ENCODE measurements around the gene THAP10.
A peak's percentile ranks its signal among the peaks of the same experiment; 100 is the strongest.
"Not testable (repeated sequence)": the region's sequence is repeated elsewhere in the genome, so short reads cannot be mapped to it uniquely, and the experiment has no call there.

THAP10 gene

DNA sequence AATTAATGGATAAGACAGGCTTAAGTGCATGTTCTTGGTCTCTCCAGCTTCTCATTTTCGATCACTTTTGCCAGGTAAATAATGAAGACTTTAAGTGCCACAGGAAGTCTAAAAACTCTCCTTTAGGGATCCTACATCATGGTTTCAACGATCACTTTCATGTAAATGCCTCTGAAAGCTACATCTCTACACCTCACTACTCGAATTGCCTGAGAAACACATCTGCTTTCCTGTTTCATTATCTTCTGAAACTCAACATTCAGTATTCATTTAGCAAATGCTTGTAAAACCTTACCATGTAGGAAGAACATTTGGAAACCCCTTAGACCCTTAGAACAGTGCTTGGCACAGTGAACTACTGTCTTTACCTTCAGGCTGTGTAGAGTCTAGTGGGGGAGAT is 16.2 kb downstream of the THAP10 start:
- DNase-seq, result no peak

DNA sequence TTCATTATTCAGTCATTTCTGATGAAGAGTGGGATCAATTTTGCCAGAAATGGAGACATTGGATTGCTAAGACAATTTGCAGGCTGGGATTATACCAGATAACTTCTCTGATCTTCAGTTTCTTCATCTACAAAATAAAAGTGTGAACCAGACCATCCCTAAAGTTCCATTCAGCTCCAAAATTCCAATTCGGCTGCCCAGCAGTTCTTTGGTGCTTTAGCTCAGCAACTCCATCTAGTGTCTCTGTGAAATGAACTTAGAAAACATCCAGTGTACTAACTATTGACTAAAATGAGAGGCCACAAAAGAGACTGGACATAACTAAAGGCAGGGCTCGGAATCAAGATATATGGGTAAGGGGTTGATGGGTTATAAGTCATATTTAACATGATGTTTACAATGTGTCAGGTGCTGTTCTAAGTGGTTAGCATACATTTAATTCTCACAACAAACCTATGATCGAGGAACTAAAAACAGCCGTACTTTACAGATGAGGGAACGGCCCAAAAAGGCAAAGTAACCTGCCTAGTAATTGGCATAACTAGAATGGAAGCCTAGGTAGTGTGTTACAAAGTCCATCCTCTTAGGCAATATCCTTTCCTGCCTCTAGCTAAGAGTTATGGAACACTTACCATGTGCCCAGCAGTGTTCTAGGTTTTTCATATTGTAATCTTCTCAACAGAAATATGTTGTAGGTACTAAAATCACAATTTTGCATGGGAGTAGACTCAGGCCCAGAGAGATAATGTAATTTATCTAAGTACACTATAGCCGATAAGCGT is 17.0 kb downstream of the THAP10 start:
- DNase-seq, result no peak

DNA sequence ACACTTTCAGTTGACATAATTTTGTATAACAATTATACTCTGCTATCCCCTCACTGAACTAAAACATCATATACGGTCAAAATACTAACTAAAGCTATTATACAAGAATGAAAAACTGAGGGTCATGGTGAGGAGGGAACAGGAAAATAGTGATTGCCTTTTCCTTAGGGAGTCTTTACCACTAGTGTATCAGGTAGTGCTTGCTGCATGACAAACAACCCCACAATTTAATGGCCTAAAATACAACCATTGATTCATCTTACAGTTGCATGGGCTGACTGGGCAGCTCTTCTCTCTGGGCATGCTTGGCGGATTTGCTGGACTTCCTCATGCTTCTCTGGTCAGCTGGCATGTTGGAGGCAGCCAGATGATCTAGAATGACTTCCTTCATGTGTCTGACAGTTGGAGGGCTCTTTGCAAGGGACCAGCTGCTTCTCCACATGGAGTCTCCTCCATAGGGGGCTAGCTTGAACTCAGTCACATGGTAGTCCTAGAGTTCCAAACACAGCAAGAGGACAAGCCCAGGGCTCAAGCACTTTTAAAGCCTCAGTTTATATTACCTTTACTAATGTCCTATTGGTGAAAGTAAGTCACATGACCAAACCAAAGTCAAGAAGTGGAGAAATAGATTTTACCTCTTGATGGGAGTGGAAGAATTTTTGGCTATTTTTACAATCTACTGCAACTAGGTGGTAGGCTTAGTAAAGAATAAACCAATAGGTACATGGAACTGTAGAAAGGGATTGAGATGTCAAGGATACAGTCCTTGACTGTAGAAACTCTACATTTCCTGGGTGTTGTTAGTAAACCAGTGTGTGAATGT is 18.8 kb downstream of the THAP10 start:
- no peak for DNase-seq

DNA sequence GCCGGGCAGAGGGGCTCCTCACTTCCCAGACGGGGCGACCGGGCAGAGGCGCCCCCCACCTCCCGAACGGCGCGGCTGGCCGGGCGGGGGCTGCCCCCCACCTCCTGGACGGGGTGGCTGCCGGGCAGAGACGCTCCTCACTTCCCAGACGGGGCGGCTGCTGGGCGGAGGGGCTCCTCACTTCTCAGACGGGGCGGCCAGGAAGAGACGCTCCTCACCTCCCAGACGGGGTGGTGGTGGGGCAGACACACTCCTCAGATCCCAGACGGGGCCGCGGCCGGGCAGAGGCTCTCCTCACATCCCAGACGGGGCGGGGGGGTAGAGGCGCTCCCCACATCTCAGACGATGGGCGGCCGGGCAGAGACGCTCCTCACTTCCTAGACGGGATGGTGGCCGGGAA is 20.7 kb downstream of the THAP10 start:
- not testable (repeated sequence) for DNase-seq

DNA sequence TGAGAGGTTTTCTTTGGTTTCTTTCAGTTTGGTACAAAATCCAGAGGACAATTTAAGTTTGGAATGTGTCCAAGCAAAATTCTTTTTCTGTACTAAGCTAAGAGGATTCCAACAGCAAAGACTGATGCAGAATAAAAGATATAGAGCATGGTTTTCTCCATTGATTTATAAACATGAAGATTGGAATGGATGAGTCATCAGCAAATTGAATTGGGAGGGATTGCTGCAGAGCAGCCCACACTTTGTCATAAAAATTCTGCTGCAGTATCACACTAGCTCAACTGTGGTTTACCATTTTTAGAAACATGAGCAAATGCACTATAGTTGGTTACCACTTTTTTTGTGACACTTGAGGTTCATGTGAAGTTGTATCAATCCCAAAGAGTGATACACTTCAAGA is 22.2 kb downstream of the THAP10 start:
- DNase-seq, result no peak

DNA sequence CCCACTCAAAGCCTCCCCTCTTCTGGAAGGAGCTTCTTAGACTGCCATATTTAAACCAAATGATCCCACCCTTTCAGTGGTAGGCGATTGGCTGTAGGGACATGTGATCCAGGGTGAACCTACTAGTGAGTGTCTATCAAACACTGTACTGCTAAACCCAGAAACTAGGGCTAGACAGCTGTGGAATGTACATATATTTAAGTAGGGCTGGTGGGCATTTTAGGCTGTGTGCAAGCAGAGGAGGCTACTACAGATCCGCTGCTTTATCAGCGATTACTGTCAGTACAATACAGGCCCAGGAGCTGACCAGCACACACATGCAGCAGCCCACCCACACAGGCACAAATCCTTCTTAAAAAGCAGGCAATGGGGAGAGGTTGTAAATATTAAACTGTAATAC is 22.9 kb downstream of the THAP10 start:
- DNase-seq, result no peak

DNA sequence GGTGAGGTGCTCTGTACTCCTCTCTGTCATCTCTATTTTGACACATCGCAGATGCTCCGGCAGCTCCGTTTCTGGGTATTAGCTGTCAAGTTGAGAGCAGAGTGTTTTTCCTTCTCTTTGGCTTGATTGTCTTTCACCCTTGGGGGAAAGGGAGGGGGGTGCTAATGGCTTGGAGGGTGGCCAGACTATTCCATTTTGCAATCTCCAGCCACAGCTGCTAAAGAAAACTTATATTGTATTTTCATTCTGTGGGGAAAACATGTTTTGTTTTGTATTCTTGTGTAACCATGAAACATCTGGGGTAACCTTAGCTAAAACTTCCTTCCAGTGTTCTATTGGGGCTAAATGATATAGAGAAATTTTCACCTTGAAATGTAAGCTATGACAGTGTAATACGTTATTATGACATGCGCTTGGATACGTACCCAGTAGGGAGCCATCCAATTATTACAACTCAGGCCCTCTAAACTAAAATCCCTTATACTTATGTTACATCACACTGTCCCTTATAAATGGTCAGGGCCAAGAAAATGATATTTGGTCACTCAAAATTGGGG is 24.2 kb downstream of the THAP10 start:
- DNase-seq, result peak; percentile 71

DNA sequence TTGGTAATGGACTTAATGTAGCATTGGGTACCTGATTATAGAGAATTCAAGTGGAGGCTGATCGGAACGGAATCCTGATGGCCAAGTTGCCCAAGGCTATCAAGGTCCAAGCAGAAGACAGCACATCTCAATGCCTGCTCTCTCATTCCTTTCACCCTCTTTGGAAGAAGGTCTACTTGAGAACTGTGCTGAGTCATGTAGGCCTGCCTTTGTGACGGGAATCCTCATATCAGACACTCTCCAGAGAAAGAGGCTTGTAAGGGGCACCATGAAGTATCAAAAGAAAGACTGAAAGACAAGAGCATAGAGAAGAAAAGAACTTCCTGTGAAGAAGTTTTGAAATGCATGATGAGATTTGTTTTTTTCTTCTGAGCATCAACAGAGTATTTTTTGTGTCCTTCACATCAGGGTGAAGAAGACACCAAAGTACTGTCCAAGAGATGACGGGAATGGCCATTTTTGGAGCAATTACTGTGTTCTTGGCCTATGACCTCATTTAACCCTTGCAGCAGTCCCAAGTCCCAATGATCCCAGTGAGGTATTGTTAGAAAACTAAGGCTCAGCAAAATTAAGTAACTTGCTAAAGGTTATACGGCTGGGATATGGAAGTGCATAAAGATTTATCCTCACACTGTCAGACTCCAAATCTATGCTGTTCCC is 25.1 kb downstream of the THAP10 start:
- no peak for DNase-seq

DNA sequence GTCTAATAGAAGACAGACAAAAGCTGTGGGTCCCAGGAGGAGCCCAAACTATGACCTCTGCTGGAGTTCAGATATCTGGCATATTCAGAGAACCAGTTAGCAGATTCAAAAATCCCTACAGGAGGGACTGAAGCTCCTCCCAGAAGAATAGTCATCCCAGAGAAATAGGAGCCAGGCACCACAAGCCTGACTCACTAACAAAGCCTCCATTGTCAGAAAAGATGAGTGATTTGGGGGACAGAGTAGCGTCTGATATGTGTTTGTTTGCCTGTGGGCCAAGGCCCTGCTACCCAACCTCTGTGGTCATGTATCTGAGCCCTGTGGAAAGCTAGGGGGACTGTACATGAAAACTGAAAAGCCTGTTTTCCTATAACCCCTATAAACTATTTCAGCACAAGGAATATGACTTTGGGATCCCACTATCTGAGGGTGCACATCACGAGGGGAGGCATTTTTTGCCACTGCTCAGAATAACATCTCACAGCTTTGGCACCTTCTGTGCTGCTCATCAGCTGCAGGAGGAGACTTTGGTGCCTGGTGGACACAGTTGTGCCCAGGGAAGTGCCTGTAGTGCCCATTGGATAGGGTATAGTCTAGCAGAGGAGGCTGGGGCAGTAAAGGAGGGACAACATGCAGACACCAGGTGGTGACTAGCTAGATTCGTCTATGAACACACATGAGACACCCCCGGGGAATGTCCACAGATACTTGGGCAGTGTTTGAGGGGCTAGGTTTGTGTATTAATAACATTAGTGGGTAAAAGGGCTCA is 28.6 kb downstream of the THAP10 start:
- no peak for DNase-seq

DNA sequence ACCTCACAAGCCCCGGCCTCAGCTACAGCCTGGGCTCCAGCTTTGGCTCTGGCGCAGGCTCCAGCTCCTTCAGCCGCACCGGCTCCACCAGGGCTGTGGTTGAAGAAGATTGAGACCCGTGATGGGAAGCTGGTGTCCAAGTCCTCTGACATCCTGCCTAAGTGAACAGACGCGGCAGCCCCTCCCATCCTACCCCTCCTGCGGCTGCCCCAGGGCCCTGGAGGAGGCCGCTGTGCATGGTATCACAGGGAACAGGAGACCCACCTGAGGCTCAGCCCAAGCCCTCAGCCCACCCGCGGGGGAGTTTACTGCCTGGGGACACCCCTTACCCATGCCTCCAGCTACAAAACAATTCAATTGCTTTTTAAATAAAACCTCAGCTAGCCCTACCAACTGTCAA is 32.2 kb downstream of the THAP10 start:
- DNase-seq, result no peak

DNA sequence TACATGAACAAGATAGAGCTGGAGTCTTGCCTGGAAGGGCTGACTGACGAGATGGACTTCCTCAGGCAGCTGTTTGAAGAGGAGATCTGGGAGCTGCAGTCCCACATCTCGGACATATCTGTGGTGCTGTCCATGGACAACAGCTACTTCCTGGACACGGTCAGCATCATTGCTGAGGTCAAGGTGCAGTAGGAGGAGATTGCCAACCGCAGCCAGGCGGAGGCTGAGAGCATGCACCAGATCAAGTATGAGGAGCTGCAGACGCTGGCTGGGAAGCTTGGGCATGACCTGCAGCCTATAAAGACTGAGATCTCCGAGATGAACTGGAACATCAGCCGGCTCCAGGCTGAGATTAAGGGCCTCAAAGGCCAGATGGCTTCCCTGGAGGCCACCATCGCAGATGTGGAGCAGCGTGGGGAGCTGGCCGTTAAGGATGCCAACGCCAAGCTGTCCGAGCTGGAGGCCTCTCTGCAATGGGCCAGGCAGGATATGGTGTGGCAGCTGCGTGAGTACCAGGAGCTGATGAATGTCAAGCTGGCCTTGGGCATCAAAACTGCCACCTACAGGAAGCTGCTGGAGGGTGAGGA is 32.8 kb downstream of the THAP10 start:
- DNase-seq, result no peak

DNA sequence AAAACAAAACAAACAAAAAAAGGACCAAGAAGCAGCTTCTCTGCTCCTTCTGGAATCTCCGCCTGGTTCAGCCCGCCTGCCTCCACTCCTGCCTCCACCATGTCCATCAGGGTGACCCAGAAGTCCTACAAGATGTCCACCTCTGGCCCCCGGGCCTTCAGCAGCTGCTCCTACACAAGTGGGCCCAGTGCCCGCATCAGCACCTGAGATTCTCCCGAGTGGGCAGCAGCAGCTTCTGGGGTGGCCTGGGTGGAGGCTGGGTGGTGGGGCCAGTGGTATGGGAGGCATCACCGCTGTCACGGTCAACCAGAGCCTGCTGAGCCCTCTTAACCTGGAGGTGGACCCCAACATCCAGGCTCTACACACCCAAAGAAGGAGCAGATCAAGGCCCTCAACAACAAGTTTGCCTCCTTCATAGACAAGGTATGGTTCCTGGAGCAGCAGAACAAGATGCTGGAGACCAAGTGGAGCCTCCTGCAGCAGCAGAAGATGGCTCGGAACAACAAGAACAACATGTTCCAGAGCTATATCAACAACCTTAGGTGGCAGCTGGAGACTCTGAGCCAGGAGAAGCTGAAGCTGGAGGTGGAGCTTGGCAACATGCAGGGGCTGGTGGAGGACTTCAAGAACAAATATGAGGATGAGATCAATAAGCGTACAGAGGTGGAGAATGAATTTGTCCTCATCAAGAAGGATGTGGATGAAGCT is 33.5 kb downstream of the THAP10 start:
- DNase-seq, result not testable (repeated sequence)

DNA sequence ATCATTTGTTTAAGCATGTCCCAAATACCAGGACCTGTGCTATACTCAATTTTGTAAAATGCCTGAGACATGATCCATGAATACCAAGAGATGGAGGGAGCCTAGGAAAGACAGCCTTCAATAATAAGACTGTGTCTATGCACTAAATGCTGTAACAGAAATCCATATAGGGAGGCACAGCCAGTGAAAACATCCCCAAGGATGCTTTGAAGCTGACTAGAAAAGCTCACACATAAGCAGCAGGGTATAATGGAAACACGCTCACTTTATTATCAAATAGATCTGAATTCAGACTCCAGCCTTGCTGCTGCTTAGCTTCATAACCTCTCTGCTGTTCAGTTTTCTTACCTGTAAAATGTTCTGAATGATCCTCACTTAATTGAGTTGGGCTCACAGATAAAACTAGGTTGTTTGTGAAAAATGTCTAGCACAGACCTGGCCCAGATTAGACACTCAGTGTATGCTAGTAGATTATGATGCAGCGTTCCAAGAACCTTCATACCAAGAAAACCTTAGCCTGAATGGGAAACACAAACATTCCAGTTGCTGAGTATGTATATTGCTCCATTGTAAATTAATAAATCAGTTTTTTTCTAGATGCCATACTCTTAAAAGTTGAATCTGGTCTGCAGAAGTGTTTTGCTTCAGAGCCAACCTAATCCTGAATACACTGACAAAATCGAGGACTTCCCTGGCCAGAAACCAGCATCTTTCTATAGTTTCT is 34.5 kb downstream of the THAP10 start:
- no peak for DNase-seq

DNA sequence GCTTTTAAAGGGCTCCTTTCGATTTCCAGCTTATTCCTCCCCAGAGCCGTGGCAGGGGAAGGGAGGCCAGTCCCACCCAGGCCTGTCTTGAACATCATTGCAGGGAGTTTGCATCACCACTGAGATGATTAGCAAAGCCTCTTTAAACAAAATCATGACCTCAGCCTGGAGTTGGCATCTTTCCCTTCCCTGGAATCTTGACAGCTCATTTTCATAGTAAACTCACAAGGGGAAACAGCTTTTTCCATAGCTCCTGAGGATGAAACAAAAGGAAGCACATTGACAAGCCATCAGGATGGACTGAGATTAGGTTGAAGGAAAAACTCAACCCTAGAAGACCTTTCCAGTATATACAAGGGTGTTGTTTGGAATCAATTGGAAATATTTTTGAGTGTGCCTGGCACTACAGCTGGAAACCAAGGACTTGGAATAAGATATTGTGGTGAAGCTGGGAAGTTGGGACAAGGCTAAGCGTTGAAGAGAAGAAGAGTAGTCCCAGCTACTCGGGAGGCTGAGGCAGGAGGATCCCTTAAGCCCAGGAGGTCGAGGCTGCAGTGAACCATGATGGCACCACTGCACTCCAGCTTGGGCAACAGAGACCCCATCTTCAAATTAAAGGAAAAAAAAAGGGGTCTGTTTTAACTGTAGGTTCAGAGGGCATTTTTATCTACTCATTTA is 35.2 kb downstream of the THAP10 start:
- peak; percentile 72 for DNase-seq

DNA sequence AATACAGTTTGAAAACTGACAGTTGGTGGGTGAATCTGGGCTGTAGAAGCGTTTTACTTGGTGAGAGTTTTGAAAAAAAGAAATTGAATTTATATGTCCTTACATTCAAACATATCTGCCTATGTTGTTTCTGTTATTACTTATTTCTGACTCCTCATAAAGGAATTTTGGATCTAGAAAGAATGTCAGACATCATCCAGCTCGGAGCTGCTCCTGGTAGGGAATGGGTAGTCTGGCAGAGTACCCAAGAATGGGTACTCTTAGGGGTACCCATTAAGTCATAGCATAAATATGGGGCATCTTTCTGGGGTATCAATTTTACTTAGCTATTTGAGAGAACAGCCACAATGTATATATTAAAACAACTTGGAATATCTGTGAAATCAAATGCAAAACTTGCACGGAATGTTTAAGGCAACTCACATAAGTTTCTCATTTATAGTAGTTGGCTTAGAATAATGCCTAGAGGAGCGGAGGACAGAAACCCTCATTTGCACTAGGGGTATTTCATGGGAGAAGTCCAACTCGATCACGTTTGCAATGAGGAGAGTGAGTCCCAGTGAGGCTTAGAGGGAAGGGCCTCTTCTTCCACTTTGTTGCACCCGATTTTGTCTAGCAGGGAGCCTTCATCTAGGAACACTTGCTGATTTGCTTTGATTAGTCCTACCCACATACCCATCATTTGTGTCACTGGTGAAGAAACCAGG is 35.9 kb downstream of the THAP10 start:
- no peak for DNase-seq

DNA sequence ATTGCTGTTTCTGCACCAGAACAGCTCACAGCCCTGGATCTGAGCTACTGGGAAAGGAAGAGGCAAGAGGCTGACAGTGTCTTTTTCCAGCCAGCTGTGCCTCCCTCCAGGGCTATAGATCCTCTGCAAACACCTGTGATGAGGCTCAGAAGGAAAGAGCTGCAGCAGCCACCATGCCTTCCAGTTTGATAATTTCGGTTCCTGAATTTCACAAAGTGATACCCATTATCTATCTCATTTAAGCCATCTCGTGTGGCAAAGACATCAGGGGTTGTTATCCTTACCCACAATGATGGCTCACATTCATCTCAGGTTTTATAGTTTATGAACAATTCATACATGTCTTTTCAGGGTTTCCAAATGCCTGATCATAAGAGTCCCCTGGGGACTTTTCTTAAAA is 36.5 kb downstream of the THAP10 start:
- no peak for DNase-seq

DNA sequence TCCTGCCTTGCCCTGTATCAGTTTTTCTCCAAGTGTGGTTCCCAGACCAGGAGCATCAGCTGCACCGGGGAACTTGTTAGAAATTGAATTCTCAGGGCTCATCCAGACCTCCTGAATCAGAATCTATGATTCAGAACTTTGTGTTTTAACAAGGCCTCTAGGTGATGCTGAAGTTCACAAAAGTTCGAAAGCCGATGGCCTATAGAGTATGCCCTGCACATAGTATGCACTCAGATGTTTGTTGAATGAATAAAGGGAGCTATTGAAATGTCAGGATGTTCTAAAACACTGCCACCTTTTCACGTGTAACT is 37.6 kb downstream of the THAP10 start:
- DNase-seq, result no peak

DNA sequence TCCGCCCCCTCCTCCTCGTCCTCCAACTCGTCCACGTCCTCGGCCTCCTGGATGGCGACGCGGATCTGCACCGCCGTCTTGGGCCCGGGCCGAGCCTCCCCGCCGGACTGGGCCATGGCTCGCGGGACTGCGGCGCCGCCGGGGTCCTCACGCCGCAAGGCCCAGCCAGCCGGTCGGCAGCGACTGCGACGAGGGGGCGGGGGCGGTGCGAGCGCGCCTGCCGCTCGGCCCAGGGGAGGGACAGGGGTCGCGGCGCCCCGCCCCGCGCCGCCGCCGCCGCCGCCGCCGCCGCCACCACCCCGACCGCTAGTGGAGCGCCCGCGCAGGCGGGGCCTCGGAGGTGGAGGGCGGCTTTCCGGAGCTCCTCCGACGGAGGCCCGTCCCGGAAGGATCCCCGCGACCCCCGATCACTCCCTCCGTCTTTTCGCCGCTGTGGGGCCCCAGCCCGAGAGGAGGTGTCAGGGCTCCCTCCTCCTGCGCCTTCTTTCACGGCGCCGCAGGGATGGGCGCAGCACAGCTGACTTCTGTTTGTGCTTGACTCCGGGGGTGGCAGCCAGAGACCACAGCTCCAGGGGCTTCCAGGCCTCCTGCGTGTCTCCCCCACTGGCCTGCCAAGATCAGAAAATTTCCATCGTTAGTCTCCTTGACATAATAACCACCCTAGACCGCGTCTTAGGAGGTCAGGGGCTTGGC is 38.1 kb downstream of the THAP10 start, which contains the start of gene LARP6:
Gene LARP6 (minus strand): TSS at position 185 of the 693 bp plus-strand sequence. CDS start 69 bp downstream, at position 116.
- peak; percentile 82 for DNase-seq
